ENCODE data around the gene ABL2.
"Not testable (repeated sequence)": the region's sequence is repeated elsewhere in the genome, so short reads cannot be mapped to it uniquely, and the experiment has no call there.

Gene ABL2

GRCh38 chr1:179217943-179218507 lies 11.5 kb downstream of the ABL2 start:
- H3K9ac ChIP-seq = no peak overlapping the region
- H3K4me3 ChIP-seq (ENCODE audit: low read depth, low read length) = no peak overlapping the region
- no peak overlapping the region for H3K27ac ChIP-seq

GRCh38 chr1:179213317-179213716 lies 16.2 kb downstream of the ABL2 start:
- not testable (repeated sequence) for H3K27me3 ChIP-seq (ENCODE audit: control insufficient read depth, insufficient read depth, low read length)

More at GRCh38 chr1:179217943-179218507, 11.5 kb downstream of the ABL2 start:
- H3K79me2 ChIP-seq = no peaks in the 10 kb centered on the region
- H2AFZ ChIP-seq = no peak overlapping the region
- H3K4me2 ChIP-seq (ENCODE audit: low read length) = no peak overlapping the region
- H3K27me3 ChIP-seq (ENCODE audit: control insufficient read depth, insufficient read depth, low read length) = no peaks in the 10 kb centered on the region
- TF ChIP-seq CTCF (IDR thresholded peaks at IDR 0.05) = no peak
- no peaks in the 10 kb centered on the region for H3K9me3 ChIP-seq (ENCODE audit: control insufficient read depth, low read length)
- H3K36me3 ChIP-seq (ENCODE audit: control insufficient read depth, insufficient read depth, low read length) = no peaks in the 10 kb centered on the region
- no peaks in the 10 kb centered on the region for H3K4me1 ChIP-seq

GRCh38 chr1:179208681-179209477 lies 20.6 kb downstream of the ABL2 start:
- TF ChIP-seq CTCF (IDR thresholded peaks at IDR 0.05) = no peak
- Histone ChIP-seq H3K36me3 (ENCODE audit: control insufficient read depth, insufficient read depth, low read length) (no peaks in the 10 kb centered on the region), H3K27me3 (ENCODE audit: control insufficient read depth, insufficient read depth, low read length) (no peaks in the 10 kb centered on the region), H3K4me3 (ENCODE audit: low read depth, low read length) (no peak overlapping the region), H3K79me2 (peaks cover 7% of the 10 kb centered on the region), H3K4me1 (peaks cover 2% of the 10 kb centered on the region), H3K27ac (no peak overlapping the region), H3K4me2 (ENCODE audit: low read length) (no peak overlapping the region), H3K9ac (no peak overlapping the region), H3K9me3 (ENCODE audit: control insufficient read depth, low read length) (no peaks in the 10 kb centered on the region), H2AFZ (no peak overlapping the region)

More at GRCh38 chr1:179213317-179213716, 16.2 kb downstream of the ABL2 start:
- H3K79me2 ChIP-seq; H3K4me3 ChIP-seq (ENCODE audit: low read depth, low read length); H2AFZ ChIP-seq; H3K9ac ChIP-seq; H3K9me3 ChIP-seq (ENCODE audit: control insufficient read depth, low read length); H3K27ac ChIP-seq; H3K36me3 ChIP-seq (ENCODE audit: control insufficient read depth, insufficient read depth, low read length); H3K4me1 ChIP-seq; H3K4me2 ChIP-seq (ENCODE audit: low read length): not testable (repeated sequence)

- H3K27ac ChIP-seq = no peak overlapping the region
- no peak overlapping the region for H3K9ac ChIP-seq
- H2AFZ ChIP-seq = no peak overlapping the region
- H3K4me3 ChIP-seq (ENCODE audit: low read depth, low read length) = no peak overlapping the region
- peaks cover 2% of the 10 kb centered on the region for H3K4me1 ChIP-seq
- H3K79me2 ChIP-seq = no peaks in the 10 kb centered on the region
- H3K9me3 ChIP-seq (ENCODE audit: control insufficient read depth, low read length) = no peaks in the 10 kb centered on the region
- no peak for TF ChIP-seq CTCF (IDR thresholded peaks at IDR 0.05)
- H3K4me2 ChIP-seq (ENCODE audit: low read length) = no peak overlapping the region
- no peaks in the 10 kb centered on the region for H3K36me3 ChIP-seq (ENCODE audit: control insufficient read depth, insufficient read depth, low read length)
- no peaks in the 10 kb centered on the region for H3K27me3 ChIP-seq (ENCODE audit: control insufficient read depth, insufficient read depth, low read length)
Measured at GRCh38 chr1:179206812-179207211, 22.7 kb downstream of the ABL2 start.

GRCh38 chr1:179205284-179205683 lies 24.2 kb downstream of the ABL2 start:
- H3K27me3 ChIP-seq (ENCODE audit: control insufficient read depth, insufficient read depth, low read length) = no peaks in the 10 kb centered on the region
- no peak overlapping the region for H3K4me2 ChIP-seq (ENCODE audit: low read length)
- H3K9me3 ChIP-seq (ENCODE audit: control insufficient read depth, low read length) = no peaks in the 10 kb centered on the region
- H3K4me3 ChIP-seq (ENCODE audit: low read depth, low read length) = no peak overlapping the region
- H3K79me2 ChIP-seq = no peaks in the 10 kb centered on the region
- TF ChIP-seq CTCF (IDR thresholded peaks at IDR 0.05) = no peak
- no peaks in the 10 kb centered on the region for H3K36me3 ChIP-seq (ENCODE audit: control insufficient read depth, insufficient read depth, low read length)
- no peak overlapping the region for H3K27ac ChIP-seq
- H3K9ac ChIP-seq = no peak overlapping the region
- peaks cover 2% of the 10 kb centered on the region for H3K4me1 ChIP-seq
- H2AFZ ChIP-seq = no peak overlapping the region

Measured in parathyroid adenoma (tissue), 2 donors.